ENCODE measurements around the gene ZNF593.

The ZNF593 gene

DNA sequence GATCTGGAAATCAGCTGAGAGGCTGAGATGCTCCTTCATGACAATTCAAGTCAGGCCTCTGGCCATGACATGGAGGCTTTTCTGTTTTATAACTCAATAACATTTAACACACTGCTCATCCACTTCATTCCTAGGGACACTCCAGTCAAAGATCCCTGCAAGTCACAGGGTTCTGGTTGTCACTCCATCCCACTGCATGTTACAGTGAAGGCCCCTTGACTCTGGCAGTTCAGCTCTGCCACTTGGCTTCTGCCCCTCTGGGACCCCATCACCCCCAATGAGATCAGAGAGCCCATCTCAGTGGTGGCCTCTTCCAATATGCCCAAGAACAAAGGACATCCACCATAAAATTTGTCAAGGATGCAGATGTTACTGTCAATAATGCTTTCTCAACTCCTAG is 20.8 kb upstream of the ZNF593 start:
- DNase-seq (ENCODE audit: low spot score) = no peak

DNA sequence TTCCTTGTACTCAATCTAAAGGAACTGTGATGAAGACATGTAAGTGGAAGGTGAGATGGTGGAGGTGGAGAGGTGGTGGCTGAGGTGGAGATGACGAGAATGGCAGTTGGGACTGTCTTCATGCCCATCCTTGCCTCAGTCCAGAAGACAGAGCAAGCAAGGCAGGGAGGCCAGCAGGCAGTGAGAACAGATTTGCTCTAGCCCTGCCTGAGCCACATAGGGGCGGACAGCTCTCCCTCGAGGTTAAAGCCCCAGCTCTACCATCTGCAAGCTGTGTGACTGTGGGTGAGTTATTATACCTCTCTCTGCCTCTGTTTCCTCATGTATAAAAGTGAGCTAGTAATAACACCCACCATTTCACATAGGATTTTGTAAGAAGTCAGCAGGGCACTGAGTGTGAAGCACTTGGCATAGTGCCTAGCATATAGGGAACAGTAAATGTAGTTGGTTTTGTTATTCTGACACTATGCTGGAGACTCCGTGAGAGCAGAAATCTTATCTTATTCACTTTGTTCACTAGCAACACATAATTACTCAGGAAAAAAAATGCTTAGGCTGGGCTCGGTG is 15.7 kb upstream of the ZNF593 start:
- no peak for DNase-seq (ENCODE audit: low spot score)

DNA sequence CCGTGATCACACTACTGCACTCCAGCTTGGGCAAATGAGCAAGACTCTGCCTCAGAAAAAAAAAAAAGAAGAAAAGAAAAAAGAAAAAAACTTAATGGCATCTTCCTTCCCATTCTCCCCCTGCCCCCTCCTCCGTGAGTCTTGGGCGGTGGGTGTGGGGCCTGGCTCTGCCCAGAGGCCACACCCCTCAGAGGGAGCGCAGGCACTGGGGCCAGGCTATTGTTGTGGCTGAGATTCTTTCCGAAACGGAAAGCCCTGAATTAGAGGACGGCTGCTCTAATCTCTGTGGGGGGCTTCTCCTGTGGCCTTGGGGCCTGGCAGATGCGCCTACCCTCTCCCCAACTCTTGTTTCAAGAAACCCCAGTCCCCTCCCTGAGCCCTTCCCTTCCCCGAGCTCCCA is 15.0 kb upstream of the ZNF593 start:
- DNase-seq (ENCODE audit: low spot score) = no peak

DNA sequence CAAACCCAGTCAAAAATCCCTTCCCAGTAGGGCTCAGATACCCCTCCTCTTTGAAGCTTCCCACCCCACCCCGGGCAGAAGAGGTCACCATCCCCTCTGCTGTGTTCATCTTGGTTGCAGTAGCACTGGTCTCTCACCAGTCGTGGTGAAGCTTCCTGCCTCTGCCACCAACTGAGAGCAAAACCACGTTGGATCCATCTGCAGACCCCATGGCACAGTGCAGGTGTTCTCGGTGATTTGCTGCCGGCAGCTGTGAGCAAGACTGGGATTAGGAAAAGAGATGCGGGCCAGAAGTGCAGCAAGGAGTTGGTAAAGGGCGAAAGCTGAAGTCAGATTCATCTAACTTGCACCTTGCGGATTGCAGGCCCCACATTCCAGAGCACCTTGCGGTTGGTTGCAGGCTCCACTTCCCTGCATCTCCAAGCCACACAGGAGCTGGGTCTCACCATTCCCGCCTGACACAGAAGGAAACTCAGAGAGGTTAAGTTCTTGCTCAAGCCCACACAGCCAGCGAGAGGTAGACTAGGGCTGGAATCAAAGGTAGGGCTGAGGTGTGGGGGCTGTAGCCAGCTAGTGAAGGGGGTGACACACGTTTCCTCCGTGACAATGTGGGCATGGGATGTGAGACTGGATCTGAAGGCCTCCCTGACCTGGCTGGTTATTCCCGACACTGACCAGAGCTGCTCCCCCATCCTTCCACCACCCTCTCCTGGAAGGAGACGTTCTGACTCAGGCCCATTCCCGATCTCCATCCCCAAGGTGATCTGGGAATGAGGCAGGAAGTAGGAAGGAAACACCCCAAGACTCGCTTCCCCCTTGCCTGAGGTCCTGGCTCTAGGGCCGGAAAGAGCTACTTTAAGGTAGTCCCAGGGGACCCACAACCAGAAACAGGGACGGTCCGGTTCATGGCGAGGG is 14.1 kb upstream of the ZNF593 start:
- DNase-seq (ENCODE audit: low spot score) = no peak

DNA sequence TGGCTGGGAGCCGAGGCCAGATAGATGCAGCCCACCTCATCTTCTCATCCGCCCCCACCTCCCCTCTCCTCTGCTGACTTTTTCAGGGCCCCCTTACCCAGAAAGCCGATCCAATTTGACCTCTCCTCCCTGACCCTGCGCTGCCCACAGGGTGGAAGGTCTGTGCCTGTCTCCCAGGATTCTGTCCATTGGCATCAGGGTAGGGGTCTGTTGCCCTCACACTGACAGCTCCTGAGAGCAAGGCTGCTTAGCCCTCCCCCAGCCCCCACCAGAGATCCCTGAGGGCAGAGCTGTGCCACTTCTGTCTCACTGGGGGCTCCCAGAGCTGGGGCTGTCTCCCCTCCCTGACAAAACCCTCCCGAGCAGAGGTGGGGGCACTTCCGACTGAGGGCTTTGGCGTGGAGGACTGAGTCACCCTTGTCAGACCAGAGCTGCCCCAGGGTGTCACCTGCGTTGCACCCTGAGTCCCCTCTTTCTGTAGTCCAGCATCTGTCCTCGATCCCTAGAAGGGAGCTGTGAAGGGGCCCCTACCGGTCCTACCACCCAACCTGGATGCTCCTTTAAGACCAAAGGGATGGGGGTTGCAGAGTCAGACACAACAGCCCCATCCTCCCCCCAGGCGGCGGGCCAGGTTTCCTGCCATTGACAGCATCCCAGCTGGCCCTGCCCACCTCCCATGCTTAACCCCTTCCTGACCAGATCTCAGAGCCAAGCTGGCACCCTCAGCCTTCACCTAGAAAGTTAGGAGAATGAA is 13.2 kb upstream of the ZNF593 start:
- DNase-seq (ENCODE audit: low spot score) = no peak

DNA sequence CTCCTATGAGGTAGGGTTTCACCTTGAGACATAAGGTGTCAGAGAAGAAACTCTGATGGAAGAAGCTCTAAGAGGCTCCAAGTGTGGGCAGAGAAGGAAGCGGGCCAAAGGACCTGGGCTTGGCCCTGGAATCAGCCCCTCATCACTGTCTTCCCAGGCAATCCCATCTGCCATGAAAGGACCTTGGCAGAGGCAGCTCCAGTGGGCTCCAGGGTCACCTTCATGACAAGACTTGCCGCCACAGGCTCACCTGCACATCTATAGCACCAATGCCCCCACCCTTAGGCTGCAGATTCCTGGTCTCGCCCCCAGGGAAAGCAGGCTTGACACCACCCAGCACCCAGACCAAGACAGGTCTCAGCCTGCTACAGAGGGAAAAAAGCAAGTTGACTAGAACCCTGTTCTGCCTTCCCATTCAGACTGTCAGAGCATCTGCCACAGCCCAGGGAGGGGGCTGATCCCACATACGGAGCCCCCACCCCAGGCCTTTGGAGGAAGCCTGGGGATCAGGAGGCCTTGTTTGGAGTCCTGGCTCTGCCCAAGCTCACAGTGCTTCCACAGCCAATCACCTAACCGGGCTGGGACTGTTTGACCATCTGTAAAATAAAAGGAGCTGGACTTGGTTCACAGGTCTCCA is 11.3 kb upstream of the ZNF593 start:
- DNase-seq (ENCODE audit: low spot score) = no peak

DNA sequence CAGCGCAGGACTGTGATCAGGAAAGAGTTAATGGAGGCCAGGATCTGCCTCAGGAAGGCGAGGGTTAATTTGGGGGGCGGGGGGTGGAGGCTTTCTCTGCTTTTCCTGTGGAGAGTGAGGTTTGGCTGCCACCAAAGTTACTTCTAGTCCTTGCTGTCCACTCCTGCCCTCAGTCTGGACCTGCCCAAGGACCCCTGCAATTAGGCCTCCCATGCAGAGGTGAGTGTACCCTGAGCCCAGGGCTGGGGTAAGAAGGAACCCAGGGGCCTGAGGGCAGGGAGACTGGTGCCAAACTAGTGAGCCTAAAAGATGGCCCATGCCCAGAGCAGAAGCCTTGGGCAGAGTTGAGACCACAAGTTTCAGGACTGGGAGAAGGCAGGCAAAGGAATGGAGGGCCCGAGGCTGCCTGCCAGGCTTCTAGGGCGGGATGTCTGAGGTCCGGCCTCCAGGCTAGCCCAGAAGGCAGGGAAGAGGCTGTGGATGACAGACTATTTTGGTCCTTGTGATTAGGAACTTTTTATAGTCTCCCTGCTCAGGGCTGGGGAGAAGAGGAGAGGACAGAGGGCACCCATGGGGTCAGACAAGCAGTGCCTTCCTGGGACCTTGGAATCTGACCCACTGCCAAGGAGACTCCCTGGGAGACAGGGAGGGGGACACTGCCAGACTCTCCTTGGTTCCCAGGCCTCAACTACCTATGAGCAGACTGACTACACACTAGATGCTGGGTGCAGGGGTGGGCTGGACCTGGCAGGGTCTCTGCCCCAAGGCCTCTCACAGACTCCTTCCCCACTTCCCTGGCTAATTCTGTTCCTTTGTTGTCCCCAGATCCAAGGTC is 10.6 kb upstream of the ZNF593 start, which contains the start of gene FAM110D:
FAM110D (plus strand) TSS at position 172 of the 835 bp plus-strand sequence. CDS start 2,213 bp downstream, outside the sequence.
- no peak for DNase-seq (ENCODE audit: low spot score)

DNA sequence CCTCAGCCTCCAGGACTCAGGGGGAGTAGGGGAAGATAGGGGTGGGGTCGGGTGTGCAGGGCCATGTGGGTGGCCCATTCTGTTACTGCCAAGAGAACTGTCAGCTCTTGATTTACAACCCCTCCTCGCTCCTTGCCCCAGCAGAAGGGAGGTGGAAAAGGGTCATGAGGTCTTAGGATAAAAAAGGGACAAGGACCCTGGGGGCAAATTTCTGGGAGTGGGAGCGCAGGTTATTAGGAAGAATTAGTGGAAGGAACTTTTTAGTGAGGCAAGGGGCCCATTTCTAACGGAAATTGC is 10.0 kb upstream of the ZNF593 start:
- no peak for DNase-seq (ENCODE audit: low spot score)

DNA sequence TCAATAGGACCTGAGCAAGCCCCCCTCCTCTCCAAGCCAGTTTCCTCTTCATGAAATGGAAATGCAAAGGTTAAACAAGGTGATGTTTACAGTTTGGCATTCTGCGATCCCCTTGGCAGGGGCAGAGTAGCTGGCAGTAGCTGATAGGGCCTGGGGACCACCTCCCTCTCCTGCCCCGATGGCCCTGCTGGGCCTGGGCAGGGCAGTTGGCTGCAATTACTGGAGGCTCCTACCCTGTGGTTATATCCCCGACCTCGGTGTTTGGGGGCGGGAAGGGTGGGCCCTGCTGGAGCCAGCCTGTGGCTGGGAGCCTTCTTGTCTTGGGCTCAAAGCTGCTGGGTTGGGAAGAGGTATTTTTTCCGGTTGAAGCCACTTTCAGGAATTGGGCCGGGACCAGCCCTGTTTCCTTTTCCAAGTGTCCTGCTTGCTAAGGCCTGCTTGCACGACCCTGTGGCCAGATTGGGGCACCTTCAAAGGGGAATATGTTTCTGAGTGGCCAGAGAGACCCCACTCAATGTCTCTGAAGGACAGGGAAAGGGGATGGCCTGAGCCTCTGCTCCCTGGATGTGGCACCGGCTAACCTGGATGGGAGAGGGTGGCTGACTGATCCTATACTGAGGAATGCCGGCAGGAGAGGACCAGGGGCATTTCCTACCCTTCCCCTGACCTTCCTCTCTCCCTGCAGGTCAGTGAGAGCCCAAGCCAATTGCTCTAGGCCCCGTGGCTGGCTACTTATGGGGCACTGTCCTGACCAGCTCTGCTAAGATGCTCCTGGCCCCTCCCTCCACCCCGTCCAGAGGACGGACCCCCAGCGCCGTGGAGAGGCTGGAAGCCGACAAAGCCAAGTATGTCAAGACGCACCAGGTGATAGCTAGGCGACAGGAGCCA is 8.9 kb upstream of the ZNF593 start:
- DNase-seq (ENCODE audit: low spot score) = no peak

DNA sequence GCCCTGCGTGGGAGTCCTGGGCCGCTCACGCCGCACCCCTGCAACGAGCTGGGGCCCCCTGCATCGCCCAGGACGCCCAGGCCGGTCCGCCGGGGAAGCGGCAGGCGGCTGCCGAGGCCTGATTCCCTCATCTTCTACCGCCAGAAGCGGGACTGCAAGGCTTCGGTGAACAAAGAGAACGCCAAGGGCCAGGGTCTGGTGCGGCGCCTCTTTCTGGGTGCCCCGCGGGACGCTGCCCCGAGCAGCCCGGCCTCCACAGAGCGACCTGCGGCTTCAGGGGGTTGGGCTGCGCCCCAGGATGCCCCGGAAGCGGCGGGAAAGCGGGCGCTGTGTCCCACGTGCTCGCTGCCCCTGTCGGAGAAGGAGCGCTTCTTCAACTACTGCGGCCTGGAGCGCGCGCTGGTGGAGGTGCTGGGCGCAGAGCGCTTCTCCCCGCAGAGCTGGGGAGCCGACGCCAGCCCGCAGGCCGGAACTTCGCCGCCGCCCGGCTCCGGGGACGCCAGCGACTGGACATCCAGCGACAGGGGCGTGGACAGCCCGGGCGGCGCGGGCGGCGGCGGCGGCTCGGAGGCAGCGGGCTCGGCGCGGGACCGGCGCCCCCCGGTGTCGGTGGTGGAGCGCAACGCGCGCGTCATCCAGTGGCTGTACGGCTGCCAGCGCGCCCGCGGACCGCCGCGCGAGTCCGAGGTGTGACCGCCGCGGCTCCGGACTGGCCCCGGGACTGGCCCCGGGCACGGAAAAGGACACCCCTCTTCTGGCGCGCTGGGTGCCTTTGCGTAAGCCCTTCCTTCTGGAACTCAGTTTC is 8.1 kb upstream of the ZNF593 start:
- peak; percentile 69 for DNase-seq (ENCODE audit: low spot score)

DNA sequence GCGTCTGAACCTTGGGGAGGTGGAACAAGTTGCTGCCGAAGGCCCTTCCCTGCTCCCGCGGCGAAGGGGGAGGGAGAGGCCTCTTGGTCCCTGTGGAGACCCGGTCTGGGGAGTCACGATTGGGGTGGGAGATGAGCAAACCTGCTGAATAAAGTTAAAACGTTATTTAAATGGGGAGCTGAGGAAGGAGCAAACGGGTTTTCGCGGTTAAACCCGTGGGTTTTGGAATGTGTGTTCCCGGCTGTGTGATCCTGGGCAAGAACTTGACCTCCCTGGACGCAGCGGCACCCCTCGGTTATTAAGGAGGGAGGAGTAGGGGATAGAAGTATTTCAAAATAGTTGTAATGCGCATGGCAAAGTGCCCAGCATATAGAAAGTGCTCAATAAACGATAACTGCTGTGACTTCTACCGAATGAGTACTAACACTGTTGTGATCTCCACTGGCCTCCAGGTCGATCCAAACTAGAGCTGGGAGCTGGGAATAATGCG is 7.4 kb upstream of the ZNF593 start:
- DNase-seq (ENCODE audit: low spot score) = no peak

DNA sequence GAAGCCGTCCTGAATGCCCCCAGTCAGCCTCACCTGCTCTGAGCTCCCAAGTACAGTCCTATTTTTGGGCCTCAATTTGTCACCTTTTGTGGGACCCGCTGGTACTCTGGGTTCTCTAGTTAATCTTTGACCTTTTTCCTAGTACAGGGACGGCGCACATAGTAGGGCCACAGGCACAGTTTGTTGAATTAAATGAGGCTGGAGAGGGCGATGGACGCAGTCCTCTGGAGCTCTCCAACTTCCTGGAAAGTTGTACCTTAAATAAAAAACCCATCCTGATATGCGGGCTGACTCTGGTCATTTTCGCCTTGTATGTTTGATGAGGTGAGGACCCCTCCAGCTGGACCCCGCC is 6.0 kb upstream of the ZNF593 start:
- DNase-seq (ENCODE audit: low spot score) = no peak

DNA sequence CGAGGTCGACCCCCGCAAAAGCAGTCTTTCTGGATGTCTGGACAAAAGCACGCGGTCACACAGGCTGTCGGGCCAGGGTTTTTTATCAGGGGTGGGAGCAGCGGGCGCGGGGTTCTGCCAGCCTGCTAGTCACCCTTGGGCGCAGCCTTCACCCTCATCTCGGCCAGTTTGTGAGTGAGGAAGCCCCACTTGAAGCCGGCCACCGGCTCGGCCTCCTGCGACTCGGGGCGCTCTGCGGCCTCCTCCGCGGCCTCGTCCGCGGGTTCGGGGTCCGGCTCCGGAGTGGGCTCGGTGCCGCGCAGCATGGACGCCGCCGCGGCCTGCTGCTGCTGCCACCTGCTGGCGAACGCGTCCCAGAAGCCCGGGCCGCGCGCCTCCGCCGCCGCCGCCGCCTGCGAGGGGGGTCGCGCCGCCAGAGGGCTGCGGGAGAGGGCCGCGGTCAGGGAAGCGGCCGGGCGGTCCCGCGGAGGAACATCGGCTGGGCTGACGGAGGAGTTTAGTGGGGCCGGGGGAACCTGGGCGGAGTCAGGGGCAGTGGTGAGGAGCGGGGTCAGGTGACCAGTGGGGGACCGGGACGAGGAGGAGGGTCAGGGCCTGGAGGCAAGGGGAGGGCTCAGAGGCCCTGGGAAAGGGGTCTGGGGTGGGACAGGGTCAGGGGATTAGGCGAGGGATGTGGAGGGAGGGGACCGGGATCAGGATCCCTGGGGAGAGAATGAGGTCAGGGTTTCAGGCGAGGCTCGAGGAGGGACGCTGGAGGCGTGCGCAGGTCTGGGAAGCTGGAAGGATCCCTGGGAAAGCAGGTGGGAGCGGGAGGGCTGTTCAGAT is 5.5 kb upstream of the ZNF593 start:
- DNase-seq (ENCODE audit: low spot score) = no peak

DNA sequence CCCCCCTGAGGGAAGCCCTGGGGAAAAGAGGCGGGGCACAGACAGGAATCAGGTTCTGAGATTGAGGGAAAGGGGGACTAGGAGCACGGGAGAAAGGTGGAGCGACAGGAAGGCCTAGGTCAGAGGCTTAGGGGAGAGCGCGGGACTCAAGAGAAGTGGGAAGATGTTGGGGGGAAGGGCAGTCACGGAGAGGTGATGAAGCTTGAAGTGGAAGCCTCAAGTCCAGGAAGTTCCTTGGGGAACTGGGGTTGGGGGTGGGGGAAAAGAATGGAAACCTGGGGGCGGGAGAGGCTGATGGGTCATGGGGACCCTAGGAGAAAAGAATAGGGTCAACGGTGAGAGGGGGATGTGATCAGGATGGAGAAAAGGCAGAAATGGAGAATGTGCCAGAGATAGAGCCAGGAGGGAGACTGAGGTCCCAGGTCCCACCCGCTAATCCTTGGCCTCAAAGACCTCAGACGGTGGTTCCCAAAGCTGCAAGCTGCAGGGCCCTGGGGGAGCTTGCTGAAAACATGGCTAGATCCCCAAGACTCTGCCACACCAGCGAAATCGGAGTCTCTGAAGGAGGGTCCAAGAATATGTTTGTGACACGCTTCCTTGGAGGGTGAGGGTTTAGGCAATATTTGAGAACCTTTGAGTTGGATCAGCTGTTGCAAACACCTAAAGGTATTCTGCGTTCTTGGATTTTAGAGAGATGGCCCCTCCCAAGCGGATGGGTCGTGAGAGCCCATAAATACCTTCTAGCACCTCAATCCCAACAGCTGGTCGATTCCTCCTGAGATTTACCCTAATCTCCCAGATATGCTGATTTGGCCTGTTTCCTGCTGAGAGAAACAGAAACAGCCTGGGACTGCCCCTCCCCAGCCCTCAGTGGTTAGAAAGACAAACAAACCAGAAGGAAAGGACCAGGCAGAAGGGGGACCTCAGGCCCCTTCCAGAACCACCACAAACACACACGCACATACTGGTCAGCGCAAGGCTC is 4.6 kb upstream of the ZNF593 start:
- no peak for DNase-seq (ENCODE audit: low spot score)

DNA sequence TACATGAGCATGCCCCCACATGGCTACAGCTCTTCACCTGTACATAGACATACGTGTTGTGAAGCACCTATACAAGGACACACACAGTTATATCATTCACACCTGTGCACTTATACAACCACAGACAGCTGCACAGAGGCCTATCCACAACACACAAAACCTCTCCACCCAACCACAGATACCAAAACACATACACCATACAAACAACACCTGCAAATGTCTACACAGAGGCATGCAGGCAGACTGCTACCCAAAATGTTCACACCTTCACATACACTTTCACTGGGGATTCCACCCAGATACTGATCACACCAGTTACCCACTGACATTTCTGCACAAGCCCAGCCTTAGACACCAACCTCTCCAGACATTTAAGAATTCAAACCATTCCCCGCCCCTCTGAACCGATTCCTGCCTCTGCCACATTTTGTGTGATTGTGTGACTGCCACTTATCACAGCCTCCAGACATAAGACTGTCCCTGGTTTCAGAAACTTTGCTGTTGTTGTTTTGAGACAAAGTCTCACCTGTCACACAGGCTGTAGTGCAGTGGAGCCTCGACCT is 2.9 kb upstream of the ZNF593 start:
- DNase-seq (ENCODE audit: low spot score) = no peak

DNA sequence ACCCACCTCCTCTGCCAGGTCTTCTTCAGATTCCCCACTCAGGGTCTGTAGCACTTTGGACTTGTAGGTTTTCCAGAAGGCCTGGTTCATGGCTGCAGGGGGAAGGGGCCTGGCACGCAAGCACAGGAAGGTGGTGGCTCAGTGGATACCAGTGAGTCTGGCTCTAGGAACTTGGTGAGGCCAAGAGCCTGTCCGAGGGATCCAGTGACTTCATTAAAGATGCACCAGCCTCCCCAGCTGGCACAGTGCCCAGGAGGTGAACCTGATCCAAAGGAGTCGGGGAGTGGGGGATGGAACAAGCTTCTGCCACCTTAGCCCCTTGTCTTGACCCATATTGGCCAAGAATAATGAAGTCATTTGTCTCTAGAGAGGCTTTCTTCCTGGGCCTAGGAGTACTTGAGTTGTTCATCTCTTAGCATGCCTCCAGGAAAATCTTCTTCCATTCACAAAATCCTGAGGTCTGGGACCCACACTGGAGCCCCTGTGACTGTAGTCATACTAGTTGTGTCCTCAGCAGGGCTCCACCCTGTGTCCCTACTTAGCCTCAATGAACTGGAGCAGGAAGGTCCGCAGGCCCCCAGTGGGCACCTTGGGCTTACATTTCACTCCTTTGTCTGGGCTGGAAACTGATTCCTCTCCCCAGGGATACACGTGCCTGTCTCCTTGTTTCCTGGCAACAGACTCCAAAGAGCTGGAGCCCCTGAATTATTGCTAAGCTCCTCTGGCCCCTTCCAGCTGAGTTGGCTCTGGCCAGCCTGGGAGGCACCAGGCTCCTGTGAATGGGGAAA is 1.1 kb upstream of the ZNF593 start, which contains the start of gene C1orf232:
C1orf232 (minus strand) TSS at position 554 of the 788 bp plus-strand sequence; CDS start at position 90, 464 bp downstream.
- DNase-seq (ENCODE audit: low spot score) = no peak
